ENCODE measurements around the gene PCAT7. TPM values are rescaled to one million over a fixed set of nuclear protein-coding genes. Genes with fewer than 3 reads are reported as not detected.
"Not testable (repeated sequence)": the region's sequence is repeated elsewhere in the genome, so short reads cannot be mapped to it uniquely, and the experiment has no call there.

PCAT7 gene
- total RNA-seq, 1 donor from 2014 or later = 0.35 TPM

GRCh38 chr9:94586814-94587213 is 31.9 kb downstream of the PCAT7 start:
- Histone ChIP-seq H3K27ac (no peak overlapping the region), H3K36me3 (no peaks in the 10 kb centered on the region), H3K9me3 (no peaks in the 10 kb centered on the region), H3K4me1 (no peaks in the 10 kb centered on the region), H3K27me3 (no peaks in the 10 kb centered on the region), H3K4me3 (peak overlapping the region; percentile 8)
- intact Hi-C loops (cut with DNase I) = no loop called here
- TF ChIP-seq CTCF (IDR thresholded peaks at IDR 0.05) = no peak
- DNase-seq (no peak), ATAC-seq (no peak)

- Histone ChIP-seq H3K36me3 (no peaks in the 10 kb centered on the region), H3K27me3 (no peaks in the 10 kb centered on the region), H3K4me3 (no peak overlapping the region), H3K27ac (no peak overlapping the region), H3K9me3 (no peaks in the 10 kb centered on the region), H3K4me1 (no peaks in the 10 kb centered on the region)
- intact Hi-C loops (cut with DNase I) = no loop called here
- no peak for TF ChIP-seq CTCF (IDR thresholded peaks at IDR 0.05)
- DNase-seq (no peak), ATAC-seq (no peak)
Measured at GRCh38 chr9:94588681-94589080, 33.8 kb downstream of the PCAT7 start.

GRCh38 chr9:94591046-94591545 is 36.2 kb downstream of the PCAT7 start:
- H3K4me3 ChIP-seq; H3K36me3 ChIP-seq; intact Hi-C loops (cut with DNase I); ATAC-seq; H3K4me1 ChIP-seq; H3K27ac ChIP-seq; H3K27me3 ChIP-seq; H3K9me3 ChIP-seq: not testable (repeated sequence)
- DNase-seq = peak; percentile 46

- H3K27ac ChIP-seq = no peak overlapping the region
- intact Hi-C loops (cut with DNase I) = no loop called here
- H3K4me3 ChIP-seq = no peak overlapping the region
- no peaks in the 10 kb centered on the region for H3K9me3 ChIP-seq
- DNase-seq (peak; percentile 38), ATAC-seq (no peak)
- TF ChIP-seq CTCF (IDR thresholded peaks at IDR 0.05) = no peak
- H3K4me1 ChIP-seq = no peaks in the 10 kb centered on the region
- H3K27me3 ChIP-seq = no peaks in the 10 kb centered on the region
- no peaks in the 10 kb centered on the region for H3K36me3 ChIP-seq
Measured at GRCh38 chr9:94591876-94592275, 37.0 kb downstream of the PCAT7 start.

- DNase-seq; H3K4me3 ChIP-seq; H3K4me1 ChIP-seq; H3K27ac ChIP-seq; intact Hi-C loops (cut with DNase I); ATAC-seq; H3K36me3 ChIP-seq; H3K27me3 ChIP-seq; H3K9me3 ChIP-seq: not testable (repeated sequence)
Measured at GRCh38 chr9:94592683-94593082, 37.8 kb downstream of the PCAT7 start.

- no peaks in the 10 kb centered on the region for H3K4me1 ChIP-seq
- no peaks in the 10 kb centered on the region for H3K27me3 ChIP-seq
- H3K27ac ChIP-seq = no peak within 1 kb of the TSS
- no peaks in the 10 kb centered on the region for H3K36me3 ChIP-seq
- intact Hi-C loops (cut with DNase I) = no loop called here
- H3K4me3 ChIP-seq = no peak within 1 kb of the TSS
- H3K9me3 ChIP-seq = no peaks in the 10 kb centered on the region
- ATAC-seq (no peak), DNase-seq (peak; percentile 57)
- TF ChIP-seq CTCF (IDR thresholded peaks at IDR 0.05) = no peak
Measured at GRCh38 chr9:94593459-94594345, 38.8 kb downstream of the PCAT7 start, which contains the start of gene FBP2. TSS of gene FBP2 (minus strand) at chr9:94593824. CDS start at chr9:94593726, 98 bp downstream.

Data from upper lobe of right lung (tissue), 1 donor.